HFFc6 (cell line): ENCODE results near the gene TTN. TPM values are rescaled to one million over a fixed set of nuclear protein-coding genes. Genes with fewer than 3 reads are reported as not detected.

Source experiments
- DNase-seq: peaks from one replicate; pipeline ENCODE4 v3.0.0-alpha.2; 2018
- H3K27ac Mint-ChIP-seq: 2 replicates; pipeline ENCODE4 v1.8.0; 2020; ENCODE audit warnings: mild to moderate bottlenecking, mixed read lengths
- H3K27me3 Mint-ChIP-seq: 2 replicates; pipeline ENCODE4 v1.8.0; 2021; ENCODE audit warnings: mild to moderate bottlenecking, moderate library complexity, mixed read lengths; ENCODE audit not compliant: insufficient read depth
- H3K36me3 Mint-ChIP-seq: 2 replicates; pipeline ENCODE4 v1.8.0; 2021; ENCODE audit warnings: low read depth, mixed read lengths
- H3K4me1 Mint-ChIP-seq: 2 replicates; pipeline ENCODE4 v1.8.0; 2020; ENCODE audit warnings: low read depth, mixed read lengths
- H3K4me3 Mint-ChIP-seq: 2 replicates; pipeline ENCODE4 v1.8.0; 2020; ENCODE audit warnings: mild to moderate bottlenecking, moderate library complexity, mixed read lengths
- H3K9me3 Mint-ChIP-seq: 2 replicates; pipeline ENCODE4 v1.8.0; 2020; ENCODE audit warnings: mild to moderate bottlenecking, mixed read lengths
- CTCF ChIP-seq: fragments of 200-600 bp; sonication (generic); IDR thresholded peaks from 2 replicates; pipeline ENCODE4 v1.5.0; 2021; ENCODE audit warnings: antibody characterized with exemption, mild to moderate bottlenecking
- total RNA-seq, 6 experiments: library from RNA; stranded (reverse); fragmentation: NEBNext Ultra II Directional; extraction: Animal tissue kit (Norgen Biotek cat#: 25700); gene quantifications; 2 replicates in 1 of 6; 3 replicates in 5 of 6; pipeline ENCODE4 v1.2.3, GENCODE V29; 2021

Gene TTN
- total RNA-seq, 6 experiments from 2014 or later: 0.17 to 0.33 (median 0.23) TPM

DNA sequence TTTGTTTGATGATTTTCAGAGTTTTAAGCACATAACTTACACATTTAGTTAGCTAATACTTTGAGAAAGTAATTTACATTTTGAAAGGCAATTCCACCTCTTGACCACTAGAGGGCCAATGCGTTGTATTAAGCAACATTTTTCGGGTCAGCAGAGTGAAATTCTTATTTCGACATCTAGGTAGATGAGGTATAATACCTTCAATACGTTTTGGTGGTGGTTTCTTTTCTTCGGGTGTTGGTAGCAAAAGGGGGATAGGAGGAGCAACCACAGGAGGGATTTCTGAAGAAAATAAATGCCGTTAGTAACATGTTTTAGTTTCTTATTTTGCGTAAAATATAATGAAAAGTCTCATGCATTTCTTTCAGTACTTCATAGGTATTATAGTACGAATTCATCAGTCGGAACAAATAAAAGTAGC lies 106.3 kb downstream of the TTN start:
- Mint-ChIP-seq H3K27ac (no peak overlapping the region), H3K36me3 (no peaks in the 10 kb centered on the region), H3K4me3 (no peak overlapping the region), H3K9me3 (no peaks in the 10 kb centered on the region), H3K27me3 (no peaks in the 10 kb centered on the region; the same call in 1 of the 2 replicates), H3K4me1 (no peaks in the 10 kb centered on the region)
- peak; percentile 95 for TF ChIP-seq CTCF
- DNase-seq: no peak

DNA sequence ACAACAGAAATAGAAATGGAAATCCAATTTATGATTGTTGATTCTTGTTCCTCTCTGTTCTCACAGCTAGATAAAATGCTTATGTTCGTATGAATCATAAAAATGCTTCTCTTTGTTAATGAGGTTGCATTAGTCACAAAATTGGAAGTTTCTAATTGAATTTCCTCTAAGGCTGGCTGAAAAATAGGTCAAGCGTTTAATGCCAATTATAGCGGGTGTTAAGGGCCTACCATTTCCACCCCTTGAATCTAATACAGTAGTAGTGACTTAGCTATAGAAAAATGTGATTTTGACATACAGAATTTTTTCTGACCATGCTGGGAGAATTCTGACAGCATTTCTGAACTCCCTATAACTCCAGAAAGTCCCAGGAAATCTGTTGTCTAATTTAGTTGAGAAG lies 107.1 kb downstream of the TTN start:
- H3K27me3 Mint-ChIP-seq: no peaks in the 10 kb centered on the region; the same call in 1 of the 2 replicates
- no peak for DNase-seq
- H3K4me1 Mint-ChIP-seq: no peaks in the 10 kb centered on the region

DNA sequence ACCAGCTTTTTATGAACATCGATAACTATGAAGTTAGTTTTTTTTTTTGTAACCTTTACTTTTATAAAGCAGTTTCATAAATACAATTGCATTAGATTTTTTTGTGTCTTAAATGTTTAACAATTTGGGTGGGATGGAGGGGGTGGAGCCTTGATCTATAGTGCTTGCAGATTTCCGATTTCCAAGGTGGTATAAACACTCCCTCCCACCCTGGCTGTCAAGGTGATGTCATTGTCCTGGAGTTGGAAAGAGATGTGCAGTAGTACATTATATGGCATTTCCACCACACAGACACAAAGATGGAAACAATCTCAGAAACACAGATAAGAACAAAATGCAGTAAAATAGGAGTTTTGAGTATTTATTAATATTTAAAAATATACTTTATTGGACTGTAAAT lies 114.4 kb downstream of the TTN start:
- TF ChIP-seq CTCF: no peak
- H3K9me3 Mint-ChIP-seq: no peaks in the 10 kb centered on the region

More for the DNA sequence above, 107.1 kb downstream of the TTN start:
- no peak overlapping the region for H3K4me3 Mint-ChIP-seq
- H3K9me3 Mint-ChIP-seq: no peaks in the 10 kb centered on the region
- H3K27ac Mint-ChIP-seq: no peak overlapping the region
- TF ChIP-seq CTCF: no peak
- H3K36me3 Mint-ChIP-seq: no peaks in the 10 kb centered on the region

GRCh38 chr2:178689808-178690207 lies 117.4 kb downstream of the TTN start:
- Mint-ChIP-seq H3K4me1 (no peaks in the 10 kb centered on the region), H3K27ac (no peak overlapping the region), H3K4me3 (no peak overlapping the region), H3K9me3 (no peaks in the 10 kb centered on the region), H3K27me3 (peaks cover 9% of the 10 kb centered on the region; the same call in 1 of the 2 replicates), H3K36me3 (no peaks in the 10 kb centered on the region)
- no peak for TF ChIP-seq CTCF
- DNase-seq: no peak

More for the DNA sequence above, 114.4 kb downstream of the TTN start:
- no peaks in the 10 kb centered on the region for H3K4me1 Mint-ChIP-seq
- H3K27me3 Mint-ChIP-seq: peaks cover 9% of the 10 kb centered on the region; the same call in 1 of the 2 replicates
- no peak overlapping the region for H3K4me3 Mint-ChIP-seq
- no peak for DNase-seq
- no peak overlapping the region for H3K27ac Mint-ChIP-seq
- no peaks in the 10 kb centered on the region for H3K36me3 Mint-ChIP-seq

- Mint-ChIP-seq H3K4me1 (no peaks in the 10 kb centered on the region), H3K36me3 (no peaks in the 10 kb centered on the region), H3K27ac (no peak overlapping the region), H3K27me3 (no peaks in the 10 kb centered on the region; the same call in none of the 2 replicates), H3K4me3 (no peak overlapping the region), H3K9me3 (no peaks in the 10 kb centered on the region)
- TF ChIP-seq CTCF: no peak
- no peak for DNase-seq
Observed at GRCh38 chr2:178683877-178684276, 123.3 kb downstream of the TTN start.

GRCh38 chr2:178681081-178681480 lies 126.1 kb downstream of the TTN start:
- no peak for DNase-seq
- H3K27me3 Mint-ChIP-seq: peaks cover 2% of the 10 kb centered on the region
- H3K27ac Mint-ChIP-seq: no peak overlapping the region
- H3K4me3 Mint-ChIP-seq: no peak overlapping the region
- no peak for TF ChIP-seq CTCF
- no peaks in the 10 kb centered on the region for H3K36me3 Mint-ChIP-seq
- H3K4me1 Mint-ChIP-seq: no peaks in the 10 kb centered on the region
- H3K9me3 Mint-ChIP-seq: no peaks in the 10 kb centered on the region
